ENCODE results near the gene CCDC88B.

CCDC88B gene

DNA sequence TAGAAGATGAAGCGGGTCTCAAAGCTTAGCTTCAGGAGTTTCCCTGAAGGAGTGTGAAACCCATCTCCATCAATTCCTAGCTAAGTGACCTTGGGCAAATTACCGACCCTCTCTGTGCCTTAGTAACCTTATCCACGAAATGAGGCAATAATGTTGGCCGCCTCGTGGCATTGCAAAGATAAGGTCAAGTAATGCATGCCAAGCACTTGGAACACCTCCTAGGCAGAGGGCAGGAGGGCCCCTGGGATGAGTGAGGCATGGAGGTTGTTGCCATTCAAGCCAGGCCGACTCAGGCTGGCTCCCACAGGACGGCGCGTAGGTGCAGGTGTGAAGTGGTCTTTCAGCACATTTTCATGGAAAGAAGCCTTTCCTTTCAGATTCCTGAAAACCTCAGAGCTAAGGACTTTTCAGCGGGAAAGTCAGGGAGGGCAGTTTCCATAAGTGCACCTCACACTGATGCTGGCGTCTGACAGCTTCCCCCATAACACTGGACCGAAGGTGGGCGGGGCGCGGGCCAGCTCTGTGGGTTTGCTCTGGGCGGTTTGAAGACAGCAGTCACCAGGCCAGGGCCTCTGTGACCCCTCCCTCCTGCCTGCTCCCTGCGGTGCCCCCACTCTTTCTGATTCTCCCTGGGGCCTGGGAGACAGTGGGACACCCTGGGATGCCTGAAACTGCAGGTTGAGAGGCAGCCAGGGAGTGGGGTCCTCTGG, 44.2 kb downstream of the CCDC88B start:
- DNase-seq: no peak

- no peak for DNase-seq
Measured at GRCh38 chr11:64384981-64385944, 45.3 kb downstream of the CCDC88B start.

DNA sequence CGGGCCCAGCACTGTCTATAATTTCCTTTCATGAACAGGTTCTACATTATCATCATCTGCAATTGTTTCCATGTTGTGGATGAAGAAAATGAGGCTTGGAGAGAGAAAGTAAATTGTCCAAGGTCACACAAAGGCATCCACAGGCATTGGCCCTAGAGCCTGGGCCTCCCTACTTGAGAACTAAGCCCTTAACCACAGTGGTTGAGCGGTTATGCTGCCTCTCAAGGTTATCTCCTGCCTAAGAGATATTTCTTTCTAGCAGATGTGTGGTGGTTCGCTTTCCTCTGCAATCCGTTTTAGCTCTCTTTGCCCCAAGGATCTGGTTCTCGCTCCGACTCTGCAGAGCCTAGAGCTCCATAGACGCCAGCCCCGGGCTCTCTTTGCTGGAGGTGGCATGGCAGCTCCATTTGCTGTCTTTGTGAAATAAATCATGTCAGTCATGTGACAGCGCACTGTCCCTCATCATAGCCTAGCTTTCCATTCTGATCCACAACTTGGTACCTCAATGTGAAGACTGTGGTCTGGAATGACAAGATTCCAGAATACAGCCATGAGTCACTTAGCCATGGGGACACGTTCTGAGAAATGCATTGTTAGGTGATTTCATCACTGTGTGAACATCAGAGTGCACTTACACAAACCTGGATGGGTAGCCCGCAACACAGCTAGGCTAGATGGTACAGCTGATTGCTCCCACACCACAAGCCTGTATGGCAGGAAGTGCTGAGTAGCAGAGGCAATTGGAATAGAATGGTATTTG, 46.1 kb downstream of the CCDC88B start:
- no peak for DNase-seq

GRCh38 chr11:64387916-64388315, 47.9 kb downstream of the CCDC88B start:
- DNase-seq: no peak

DNA sequence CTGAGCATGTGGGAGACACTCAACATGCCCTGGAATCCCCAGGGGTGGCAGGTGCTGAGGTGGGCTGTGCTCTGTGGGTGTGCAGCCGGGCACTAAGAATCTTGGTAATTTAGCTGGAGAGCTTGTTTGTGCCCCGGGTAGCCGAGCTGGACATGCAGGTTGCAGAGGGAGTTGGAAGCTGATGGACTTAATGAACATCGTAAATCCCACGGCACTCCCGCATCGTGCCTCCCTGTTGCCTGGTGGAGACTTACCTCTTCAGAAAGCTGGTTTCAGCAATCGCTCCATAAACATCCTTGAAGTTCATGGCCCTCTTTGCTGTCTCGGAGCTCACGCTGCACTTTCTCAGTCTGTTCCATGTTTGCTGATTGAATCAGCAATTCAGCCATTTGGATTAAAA, 48.9 kb downstream of the CCDC88B start:
- DNase-seq: no peak

- DNase-seq: no peak
Measured at GRCh38 chr11:64389851-64390250, 49.8 kb downstream of the CCDC88B start.

DNA sequence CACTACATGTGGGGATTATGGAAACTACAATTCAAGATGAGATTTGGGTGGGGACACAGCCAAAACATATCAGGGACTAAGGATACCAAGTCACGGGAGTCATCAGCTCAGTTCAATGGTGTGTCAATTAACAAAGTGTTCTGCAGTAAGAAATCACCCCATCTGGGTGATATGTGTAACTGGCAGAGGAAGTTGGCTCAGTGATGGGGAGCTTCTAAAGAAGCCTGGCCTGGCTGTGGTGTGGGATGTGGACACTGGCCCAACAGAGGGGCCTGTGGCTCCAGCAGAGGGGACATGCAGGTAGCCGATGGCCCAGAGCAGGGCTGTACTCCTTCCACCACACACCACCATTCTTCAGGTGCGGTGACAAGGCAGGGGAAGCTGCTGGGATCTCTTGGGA, 50.6 kb downstream of the CCDC88B start:
- no peak for DNase-seq

DNA sequence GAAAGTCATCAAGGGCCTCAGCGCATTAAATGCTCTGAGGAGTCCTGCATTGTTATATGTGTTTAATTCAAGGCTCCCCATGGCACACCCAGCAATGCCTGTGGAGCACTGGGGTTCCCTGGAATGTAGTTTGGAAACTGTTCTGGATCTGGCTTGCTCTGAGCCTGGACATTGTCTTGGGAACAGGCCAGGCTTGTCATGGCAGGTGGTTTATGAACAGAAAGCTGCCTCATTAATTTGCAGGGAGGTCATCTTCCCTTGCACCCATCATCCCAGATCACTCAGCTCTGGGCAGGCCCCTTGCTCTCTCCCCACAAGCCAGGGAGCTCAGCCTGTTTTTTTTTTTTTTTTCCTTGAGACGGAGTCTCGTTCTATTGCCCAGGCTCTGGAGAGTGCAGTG, 51.8 kb downstream of the CCDC88B start:
- no peak for DNase-seq

- DNase-seq: no peak
Measured at GRCh38 chr11:64395545-64396078, 55.6 kb downstream of the CCDC88B start.

DNA sequence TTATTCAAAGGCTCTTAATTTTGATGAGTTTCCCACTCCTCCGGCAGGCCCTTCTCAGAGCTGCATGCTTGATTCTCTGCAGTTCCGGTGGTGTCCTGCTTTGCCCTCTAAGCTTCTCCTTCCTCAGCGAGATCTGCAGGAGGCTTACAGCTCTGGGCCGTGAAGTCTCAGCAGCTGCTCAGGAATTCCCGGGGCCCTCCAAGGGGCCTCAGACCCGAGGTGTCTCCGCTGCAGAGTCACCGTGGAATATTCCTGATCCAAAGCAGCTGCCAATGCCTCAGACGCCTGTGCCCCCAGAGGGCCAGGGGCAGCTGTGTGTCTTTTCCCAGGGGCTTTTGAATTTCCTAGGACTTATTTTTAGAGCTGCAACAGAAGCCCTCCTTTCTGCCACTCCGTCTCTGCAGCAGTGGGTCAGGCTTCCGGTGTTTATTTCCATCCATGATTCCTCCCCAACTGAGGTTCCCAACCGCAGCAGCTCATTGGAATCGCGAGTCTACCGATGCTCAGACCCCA, 56.1 kb downstream of the CCDC88B start:
- DNase-seq: no peak

DNA sequence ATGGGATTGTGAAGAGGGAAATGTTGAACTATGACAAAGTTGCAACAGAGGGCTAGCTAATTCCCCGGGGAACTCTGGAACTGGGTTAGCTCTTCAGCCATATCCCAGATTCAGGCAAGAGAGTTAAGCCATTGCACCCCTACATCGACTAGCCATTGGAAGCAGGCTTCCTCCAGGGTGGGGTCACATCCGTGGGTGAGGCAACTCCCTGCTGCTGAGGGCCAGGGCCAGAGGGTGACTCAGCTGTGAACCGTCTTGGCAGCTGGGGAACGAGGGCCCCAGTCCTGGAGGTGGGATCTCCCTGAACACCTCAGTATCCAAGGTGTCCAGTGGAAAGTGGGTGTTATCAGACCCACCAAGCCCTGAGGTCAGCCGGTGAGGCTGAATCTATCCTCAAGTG, 60.1 kb downstream of the CCDC88B start:
- no peak for DNase-seq

- DNase-seq: no peak
Measured at GRCh38 chr11:64400667-64401066, 60.7 kb downstream of the CCDC88B start.

- no peak for DNase-seq
Measured at GRCh38 chr11:64401775-64402174, 61.8 kb downstream of the CCDC88B start.

- no peak for DNase-seq
Measured at GRCh38 chr11:64403106-64403505, 63.1 kb downstream of the CCDC88B start.

DNA sequence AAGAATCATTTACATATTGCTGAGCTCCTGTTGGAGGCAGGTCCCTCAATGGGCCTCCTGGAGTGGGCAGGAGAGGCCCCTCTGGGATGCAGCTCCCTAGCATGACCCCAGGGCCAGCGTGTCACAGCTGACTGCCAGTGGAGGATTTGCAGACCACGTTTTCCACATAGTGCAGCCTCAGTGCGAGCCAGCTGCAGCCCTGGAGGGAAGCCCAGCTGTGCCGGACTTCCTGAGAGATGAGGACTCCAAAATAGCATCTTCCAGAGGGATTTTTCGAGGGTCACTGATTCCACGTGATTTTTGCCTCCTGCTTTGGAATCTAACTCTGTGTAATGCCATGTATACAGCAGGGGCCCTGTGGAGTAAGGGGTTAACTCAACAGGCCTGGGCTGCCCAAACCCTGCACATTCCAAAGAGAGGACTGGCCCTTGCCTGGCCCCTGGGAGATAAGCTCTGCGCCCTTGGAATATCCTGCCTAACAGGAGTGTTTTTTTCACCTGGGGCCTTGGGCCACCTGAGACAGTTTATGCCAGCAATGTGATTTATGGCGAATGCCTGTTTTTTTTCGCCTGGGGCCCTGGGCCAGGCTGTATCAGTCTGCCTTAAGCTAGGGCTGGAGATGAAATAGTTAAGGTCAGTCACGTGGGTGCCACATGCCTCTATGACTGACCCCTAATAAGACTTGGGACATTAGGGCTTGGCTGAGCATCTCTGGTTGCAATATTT, 66.4 kb downstream of the CCDC88B start:
- DNase-seq: no peak

Data from NCI-H2081 (cell line).